ENCODE data around the gene MYD88.

MYD88 gene

GRCh38 chr3:38139191-38139590 lies 730 bp downstream of the MYD88 start:
- Mint-ChIP-seq H3K4me1 (peaks cover 55% of the 10 kb centered on the region), H3K4me3 (peak overlapping the region; percentile 92), H3K9me3 (no peaks in the 10 kb centered on the region), H3K36me3 (peaks cover 17% of the 10 kb centered on the region), H3K27me3 (no peaks in the 10 kb centered on the region), H3K27ac (peak overlapping the region; percentile 94)
- no peak for DNase-seq (ENCODE audit: low spot score in 2 of 2)
- no peak for ATAC-seq (ENCODE audit: low read depth)

GRCh38 chr3:38139652-38140051 lies 1.2 kb downstream of the MYD88 start:
- peaks cover 53% of the 10 kb centered on the region for H3K4me1 Mint-ChIP-seq
- no peaks in the 10 kb centered on the region for H3K27me3 Mint-ChIP-seq
- H3K4me3 Mint-ChIP-seq, result peak overlapping the region; percentile 92
- H3K36me3 Mint-ChIP-seq, result peaks cover 15% of the 10 kb centered on the region
- DNase-seq (ENCODE audit: low spot score in 2 of 2) (no peak), ATAC-seq (ENCODE audit: low read depth) (no peak)
- H3K9me3 Mint-ChIP-seq, result no peaks in the 10 kb centered on the region
- H3K27ac Mint-ChIP-seq, result peak overlapping the region; percentile 94

GRCh38 chr3:38140326-38141172 lies 2.1 kb downstream of the MYD88 start:
- H3K9me3 Mint-ChIP-seq, result no peaks in the 10 kb centered on the region
- no peak for DNase-seq (ENCODE audit: low spot score in 2 of 2)
- no peak for ATAC-seq (ENCODE audit: low read depth)
- no peaks in the 10 kb centered on the region for H3K27me3 Mint-ChIP-seq
- peaks cover 15% of the 10 kb centered on the region for H3K36me3 Mint-ChIP-seq
- peaks cover 46% of the 10 kb centered on the region for H3K4me1 Mint-ChIP-seq
- H3K27ac Mint-ChIP-seq, result no peak overlapping the region
- H3K4me3 Mint-ChIP-seq, result peak overlapping the region; percentile 92

GRCh38 chr3:38141173-38141951 lies 2.9 kb downstream of the MYD88 start:
- no peak overlapping the region for H3K4me3 Mint-ChIP-seq
- ATAC-seq (ENCODE audit: low read depth), result no peak
- H3K36me3 Mint-ChIP-seq, result peaks cover 15% of the 10 kb centered on the region
- H3K4me1 Mint-ChIP-seq, result peaks cover 38% of the 10 kb centered on the region
- peaks cover 3% of the 10 kb centered on the region for H3K9me3 Mint-ChIP-seq
- no peaks in the 10 kb centered on the region for H3K27me3 Mint-ChIP-seq
- H3K27ac Mint-ChIP-seq, result no peak overlapping the region
- DNase-seq (ENCODE audit: low spot score in 2 of 2), result no peak

GRCh38 chr3:38141952-38142273 lies 3.5 kb downstream of the MYD88 start:
- H3K27me3 Mint-ChIP-seq, result no peaks in the 10 kb centered on the region
- H3K4me1 Mint-ChIP-seq, result peaks cover 38% of the 10 kb centered on the region
- no peak for DNase-seq (ENCODE audit: low spot score in 2 of 2)
- H3K27ac Mint-ChIP-seq, result no peak overlapping the region
- no peak for ATAC-seq (ENCODE audit: low read depth)
- H3K4me3 Mint-ChIP-seq, result no peak overlapping the region
- peaks cover 18% of the 10 kb centered on the region for H3K36me3 Mint-ChIP-seq
- H3K9me3 Mint-ChIP-seq, result peaks cover 4% of the 10 kb centered on the region

- H3K36me3 Mint-ChIP-seq, result peaks cover 19% of the 10 kb centered on the region
- H3K27ac Mint-ChIP-seq, result no peak overlapping the region
- ATAC-seq (ENCODE audit: low read depth) (no peak), DNase-seq (ENCODE audit: low spot score in 2 of 2) (no peak)
- no peak overlapping the region for H3K4me3 Mint-ChIP-seq
- H3K9me3 Mint-ChIP-seq, result peaks cover 4% of the 10 kb centered on the region
- no peaks in the 10 kb centered on the region for H3K27me3 Mint-ChIP-seq
- H3K4me1 Mint-ChIP-seq, result peaks cover 37% of the 10 kb centered on the region
Observed at GRCh38 chr3:38142959-38143358, 4.5 kb downstream of the MYD88 start.

- Mint-ChIP-seq H3K4me3 (no peak overlapping the region), H3K9me3 (peaks cover 4% of the 10 kb centered on the region), H3K36me3 (peaks cover 19% of the 10 kb centered on the region)
Observed at GRCh38 chr3:38143511-38143910, 5.0 kb downstream of the MYD88 start.

GRCh38 chr3:38146504-38146903 lies 8.0 kb downstream of the MYD88 start:
- Mint-ChIP-seq H3K9me3 (peaks cover 4% of the 10 kb centered on the region), H3K27ac (no peak overlapping the region), H3K4me1 (peaks cover 20% of the 10 kb centered on the region), H3K4me3 (no peak overlapping the region), H3K36me3 (peaks cover 11% of the 10 kb centered on the region), H3K27me3 (no peaks in the 10 kb centered on the region)
- DNase-seq (ENCODE audit: low spot score in 2 of 2) (no peak), ATAC-seq (ENCODE audit: low read depth) (no peak)

More at GRCh38 chr3:38143511-38143910, 5.0 kb downstream of the MYD88 start:
- no peak for DNase-seq (ENCODE audit: low spot score in 2 of 2)
- no peak for ATAC-seq (ENCODE audit: low read depth)
- H3K27me3 Mint-ChIP-seq, result no peaks in the 10 kb centered on the region
- no peak overlapping the region for H3K27ac Mint-ChIP-seq
- H3K4me1 Mint-ChIP-seq, result peaks cover 35% of the 10 kb centered on the region

GRCh38 chr3:38147421-38147820 lies 9.0 kb downstream of the MYD88 start:
- Mint-ChIP-seq H3K27ac (peak overlapping the region; percentile 58), H3K4me1 (peaks cover 18% of the 10 kb centered on the region), H3K36me3 (peaks cover 5% of the 10 kb centered on the region), H3K27me3 (no peaks in the 10 kb centered on the region), H3K9me3 (peaks cover 4% of the 10 kb centered on the region), H3K4me3 (no peak overlapping the region)
- DNase-seq (ENCODE audit: low spot score in 2 of 2) (no peak), ATAC-seq (ENCODE audit: low read depth) (no peak)

- H3K4me1 Mint-ChIP-seq, result peaks cover 18% of the 10 kb centered on the region
- ATAC-seq (ENCODE audit: low read depth) (peak; percentile 38), DNase-seq (ENCODE audit: low spot score in 2 of 2) (no peak)
- peaks cover 4% of the 10 kb centered on the region for H3K9me3 Mint-ChIP-seq
- peaks cover 5% of the 10 kb centered on the region for H3K36me3 Mint-ChIP-seq
- no peaks in the 10 kb centered on the region for H3K27me3 Mint-ChIP-seq
- peak overlapping the region; percentile 58 for H3K27ac Mint-ChIP-seq
- no peak overlapping the region for H3K4me3 Mint-ChIP-seq
Observed at GRCh38 chr3:38148311-38148882, 9.9 kb downstream of the MYD88 start.

- ATAC-seq (ENCODE audit: low read depth) (peak; percentile 44), DNase-seq (ENCODE audit: low spot score in 2 of 2) (no peak)
- peaks cover 4% of the 10 kb centered on the region for H3K9me3 Mint-ChIP-seq
- H3K27me3 Mint-ChIP-seq, result no peaks in the 10 kb centered on the region
- H3K36me3 Mint-ChIP-seq, result peaks cover 4% of the 10 kb centered on the region
- H3K27ac Mint-ChIP-seq, result peak overlapping the region; percentile 56
- peaks cover 15% of the 10 kb centered on the region for H3K4me1 Mint-ChIP-seq
- H3K4me3 Mint-ChIP-seq, result peak overlapping the region; percentile 3
Observed at GRCh38 chr3:38149708-38150107, 11.2 kb downstream of the MYD88 start.

GRCh38 chr3:38150780-38151528 lies 12.5 kb downstream of the MYD88 start:
- Mint-ChIP-seq H3K9me3 (peaks cover 4% of the 10 kb centered on the region), H3K27ac (peak overlapping the region; percentile 76), H3K4me3 (no peak overlapping the region), H3K27me3 (no peaks in the 10 kb centered on the region), H3K4me1 (peaks cover 17% of the 10 kb centered on the region), H3K36me3 (peaks cover 4% of the 10 kb centered on the region)
- DNase-seq (ENCODE audit: low spot score in 2 of 2) (no peak), ATAC-seq (ENCODE audit: low read depth) (no peak)

- Mint-ChIP-seq H3K4me3 (no peak overlapping the region), H3K4me1 (peaks cover 17% of the 10 kb centered on the region), H3K27ac (peak overlapping the region; percentile 76), H3K36me3 (peaks cover 2% of the 10 kb centered on the region), H3K9me3 (no peaks in the 10 kb centered on the region), H3K27me3 (no peaks in the 10 kb centered on the region)
- DNase-seq (ENCODE audit: low spot score in 2 of 2) (no peak), ATAC-seq (ENCODE audit: low read depth) (peak; percentile 83)
Observed at GRCh38 chr3:38151667-38152265, 13.3 kb downstream of the MYD88 start.
